DND-41 (cell line): ENCODE results near the gene FCN1.

Source experiments
- ATAC-seq: fragments of 200-7000 bp; cut with Tn5 transposase; 3 replicates; pipeline ENCODE4 v1.9.1; 2021; ENCODE audit warnings: low read depth; ENCODE audit not compliant: insufficient read depth
- DNase-seq: peaks from one replicate; pipeline ENCODE4 v3.0.0-alpha.2; 2020
- H2AFZ ChIP-seq: 2 replicates; pipeline ENCODE4 v1.6.0; 2012; ENCODE audit warnings: low read depth, low read length
- H3K27ac ChIP-seq: 2 replicates; pipeline ENCODE4 v1.5.1; 2012; ENCODE audit warnings: low read length, inconsistent platforms
- H3K27me3 ChIP-seq: fragments of 200-600 bp; sonication (generic); 2 replicates; pipeline ENCODE4 v1.6.0; 2012; ENCODE audit warnings: low read length, mild to moderate bottlenecking, inconsistent platforms; ENCODE audit not compliant: insufficient read depth, poor library complexity
- H3K36me3 ChIP-seq: 2 replicates; pipeline ENCODE4 v1.5.1; 2012; ENCODE audit warnings: low read length, inconsistent platforms; ENCODE audit not compliant: insufficient read depth
- H3K4me1 ChIP-seq: 2 replicates; pipeline ENCODE4 v1.5.1; 2012; ENCODE audit warnings: mild to moderate bottlenecking, low read length; ENCODE audit not compliant: insufficient read depth
- H3K4me2 ChIP-seq: 2 replicates; pipeline ENCODE4 v1.6.0; 2012; ENCODE audit warnings: mild to moderate bottlenecking, moderate library complexity, low read length, inconsistent platforms; ENCODE audit not compliant: insufficient read depth
- H3K4me3 ChIP-seq, 2 experiments: fragments of 200-600 bp in 1 of 2; shearing (Covaris generic) in 1 of 2; 2 replicates each; pipeline ENCODE4 v1.5.1; 2012 to 2016; ENCODE audit warnings: inconsistent platforms in 2 of 2, low read length in 2 of 2, mild to moderate bottlenecking in 2 of 2, low read depth in 1 of 2, moderate library complexity in 1 of 2
- H3K79me2 ChIP-seq: 2 replicates; pipeline ENCODE4 v1.6.0; 2012; ENCODE audit warnings: low read length, inconsistent platforms; ENCODE audit not compliant: insufficient read depth
- H3K9ac ChIP-seq: 2 replicates; pipeline ENCODE4 v1.6.0; 2012; ENCODE audit warnings: low read depth, mild to moderate bottlenecking, inconsistent platforms, low read length, moderate library complexity
- H3K9me3 ChIP-seq: 2 replicates; pipeline ENCODE4 v1.5.1; 2012; ENCODE audit warnings: low read length, moderate library complexity, mild to moderate bottlenecking, inconsistent platforms; ENCODE audit not compliant: insufficient read depth, severe bottlenecking
- H4K20me1 ChIP-seq: 2 replicates; pipeline ENCODE4 v1.6.0; 2012; ENCODE audit warnings: low read length; ENCODE audit not compliant: insufficient read depth
- EZH2 ChIP-seq: IDR thresholded peaks from 3 replicates; pipeline ENCODE4 v1.6.1; 2012; ENCODE audit warnings: borderline replicate concordance, low read depth, mild to moderate bottlenecking, moderate library complexity, low read length, inconsistent platforms; ENCODE audit not compliant: severe bottlenecking
- TF ChIP-seq, protein P1 (sequence below): IDR thresholded peaks from 2 replicates; pipeline ENCODE4 v1.5.1; 2012; ENCODE audit warnings: borderline replicate concordance, low read length, moderate library complexity, mild to moderate bottlenecking; ENCODE audit not compliant: poor library complexity, severe bottlenecking; ENCODE audit errors: extremely low read depth

Gene FCN1

GRCh38 chr9:134965851-134966250, 48.1 kb upstream of the FCN1 start:
- no peak overlapping the region for H2AFZ ChIP-seq
- H3K27me3 ChIP-seq, result no peaks in the 10 kb centered on the region
- no peak overlapping the region for H3K4me3 ChIP-seq
- H3K79me2 ChIP-seq, result no peaks in the 10 kb centered on the region
- no peak overlapping the region for H3K4me2 ChIP-seq
- no peak overlapping the region for H3K27ac ChIP-seq
- DNase-seq (no peak), ATAC-seq (no peak)
- no peaks in the 10 kb centered on the region for H3K36me3 ChIP-seq
- no peaks in the 10 kb centered on the region for H4K20me1 ChIP-seq
- no peaks in the 10 kb centered on the region for H3K9me3 ChIP-seq
- TF ChIP-seq EZH2, result no peak
- TF ChIP-seq, protein P1, sequence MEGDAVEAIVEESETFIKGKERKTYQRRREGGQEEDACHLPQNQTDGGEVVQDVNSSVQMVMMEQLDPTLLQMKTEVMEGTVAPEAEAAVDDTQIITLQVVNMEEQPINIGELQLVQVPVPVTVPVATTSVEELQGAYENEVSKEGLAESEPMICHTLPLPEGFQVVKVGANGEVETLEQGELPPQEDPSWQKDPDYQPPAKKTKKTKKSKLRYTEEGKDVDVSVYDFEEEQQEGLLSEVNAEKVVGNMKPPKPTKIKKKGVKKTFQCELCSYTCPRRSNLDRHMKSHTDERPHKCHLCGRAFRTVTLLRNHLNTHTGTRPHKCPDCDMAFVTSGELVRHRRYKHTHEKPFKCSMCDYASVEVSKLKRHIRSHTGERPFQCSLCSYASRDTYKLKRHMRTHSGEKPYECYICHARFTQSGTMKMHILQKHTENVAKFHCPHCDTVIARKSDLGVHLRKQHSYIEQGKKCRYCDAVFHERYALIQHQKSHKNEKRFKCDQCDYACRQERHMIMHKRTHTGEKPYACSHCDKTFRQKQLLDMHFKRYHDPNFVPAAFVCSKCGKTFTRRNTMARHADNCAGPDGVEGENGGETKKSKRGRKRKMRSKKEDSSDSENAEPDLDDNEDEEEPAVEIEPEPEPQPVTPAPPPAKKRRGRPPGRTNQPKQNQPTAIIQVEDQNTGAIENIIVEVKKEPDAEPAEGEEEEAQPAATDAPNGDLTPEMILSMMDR, result no peak
- no peaks in the 10 kb centered on the region for H3K4me1 ChIP-seq
- no peak overlapping the region for H3K9ac ChIP-seq

DNA sequence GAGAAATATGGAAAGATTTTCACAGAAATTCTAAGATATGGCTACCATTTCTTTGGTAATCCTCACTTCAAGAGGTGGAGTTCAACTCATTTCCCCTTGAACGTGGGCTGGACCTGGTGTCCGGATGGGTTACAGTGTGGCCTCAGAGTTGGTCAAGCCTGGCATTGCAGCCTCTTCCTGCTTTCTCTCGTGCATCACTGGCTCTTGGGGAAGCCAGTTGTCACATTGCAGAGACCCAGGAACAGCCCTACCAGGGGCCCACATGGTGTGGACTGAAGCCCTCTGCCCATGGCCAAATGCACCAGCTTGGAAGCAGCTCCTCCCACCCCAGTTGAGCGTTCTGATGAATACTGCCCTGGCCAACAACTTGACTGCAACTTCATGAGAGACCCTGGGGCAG, 47.7 kb upstream of the FCN1 start:
- DNase-seq, result no peak
- Histone ChIP-seq H3K4me3 (no peak overlapping the region), H3K27ac (no peak overlapping the region), H3K4me2 (no peak overlapping the region), H2AFZ (no peak overlapping the region), H3K9ac (no peak overlapping the region), H3K9me3 (no peaks in the 10 kb centered on the region), H3K79me2 (no peaks in the 10 kb centered on the region), H3K36me3 (no peaks in the 10 kb centered on the region), H4K20me1 (no peaks in the 10 kb centered on the region), H3K4me1 (no peaks in the 10 kb centered on the region), H3K27me3 (no peaks in the 10 kb centered on the region)
- ATAC-seq, result no peak
- TF ChIP-seq, protein P1, result no peak
- TF ChIP-seq EZH2, result no peak

DNA sequence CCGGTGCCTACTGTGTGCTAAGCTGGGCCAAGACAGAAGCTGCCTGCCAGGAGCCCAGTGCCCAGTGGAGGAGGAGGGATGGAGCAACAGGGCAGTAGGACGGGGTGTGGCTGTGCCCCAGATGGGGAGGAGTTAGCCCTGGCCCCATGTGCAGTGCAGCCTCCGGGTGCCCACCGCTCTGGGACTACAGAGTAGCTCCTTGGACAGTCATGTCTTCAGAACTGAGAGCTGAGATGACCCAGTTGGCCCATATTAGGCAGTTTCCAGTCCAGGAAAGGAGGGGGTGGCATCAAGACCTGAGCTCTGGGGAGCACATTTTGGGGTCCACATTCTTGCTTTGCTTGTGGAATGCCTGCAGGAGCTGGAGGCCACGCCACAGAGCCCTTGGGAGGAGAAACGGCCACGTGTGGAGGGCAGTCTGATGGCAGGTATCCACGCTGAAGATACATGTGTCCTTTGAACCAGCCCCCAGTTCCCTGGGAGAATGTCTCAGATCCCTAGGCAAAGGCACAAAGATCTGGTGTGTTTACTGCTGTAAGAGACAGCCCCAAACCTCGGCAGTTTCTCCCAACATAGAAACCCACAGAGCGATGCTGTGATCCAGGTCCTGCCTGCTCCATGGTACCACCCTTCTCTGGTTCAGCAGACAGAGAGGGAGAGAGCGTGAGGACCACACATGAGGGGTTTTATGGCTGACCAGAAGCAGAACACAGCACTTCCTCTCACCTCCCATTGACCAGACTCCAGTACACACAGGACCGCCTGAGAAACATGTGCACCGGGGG, 46.8 kb upstream of the FCN1 start:
- H4K20me1 ChIP-seq, result no peaks in the 10 kb centered on the region
- no peak overlapping the region for H3K9ac ChIP-seq
- TF ChIP-seq, protein P1, result no peak
- no peak for TF ChIP-seq EZH2
- no peaks in the 10 kb centered on the region for H3K79me2 ChIP-seq
- no peaks in the 10 kb centered on the region for H3K27me3 ChIP-seq
- H3K4me3 ChIP-seq, result no peak overlapping the region
- DNase-seq, result no peak
- no peak for ATAC-seq
- H3K36me3 ChIP-seq, result no peaks in the 10 kb centered on the region
- no peak overlapping the region for H3K27ac ChIP-seq
- H2AFZ ChIP-seq, result no peak overlapping the region
- H3K4me1 ChIP-seq, result no peaks in the 10 kb centered on the region
- no peak overlapping the region for H3K4me2 ChIP-seq
- no peaks in the 10 kb centered on the region for H3K9me3 ChIP-seq

DNA sequence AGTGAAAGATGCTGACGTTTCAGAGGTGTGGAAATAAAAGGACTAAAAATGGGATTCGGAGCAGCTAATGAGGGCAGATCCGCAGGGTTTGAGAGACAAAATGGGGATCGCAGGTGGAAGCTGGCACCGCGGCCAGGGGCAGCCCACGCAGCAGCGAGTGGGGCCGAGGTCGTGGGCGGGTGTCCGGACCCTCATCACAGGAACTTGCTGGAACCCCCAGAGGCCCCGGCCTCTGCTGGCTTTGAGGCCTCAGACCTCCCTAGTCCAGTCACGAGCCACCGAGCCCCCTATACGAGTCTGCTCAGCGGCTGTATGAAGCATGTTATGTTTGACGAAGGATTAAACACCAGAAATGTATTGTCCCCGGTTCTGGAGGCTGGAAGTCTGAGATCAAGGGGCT, 45.8 kb upstream of the FCN1 start:
- no peak overlapping the region for H2AFZ ChIP-seq
- H3K4me3 ChIP-seq, result no peak overlapping the region
- H3K36me3 ChIP-seq, result no peaks in the 10 kb centered on the region
- no peaks in the 10 kb centered on the region for H3K27me3 ChIP-seq
- ATAC-seq (no peak), DNase-seq (no peak)
- no peak overlapping the region for H3K4me2 ChIP-seq
- no peaks in the 10 kb centered on the region for H3K9me3 ChIP-seq
- no peaks in the 10 kb centered on the region for H4K20me1 ChIP-seq
- no peak overlapping the region for H3K27ac ChIP-seq
- TF ChIP-seq EZH2, result no peak
- TF ChIP-seq, protein P1, result no peak
- no peaks in the 10 kb centered on the region for H3K4me1 ChIP-seq
- no peaks in the 10 kb centered on the region for H3K79me2 ChIP-seq
- H3K9ac ChIP-seq, result no peak overlapping the region
